OCI-LY1 (cell line): ENCODE measurements around the gene ERGIC1.

Experiments
- H2AFZ ChIP-seq: fragments of 200-600 bp; sonication (generic), shearing (Covaris generic); 2 replicates; pipeline ENCODE4 v1.6.0; 2014; ENCODE audit warnings: antibody characterized with exemption, mild to moderate bottlenecking, low read length
- H3F3A ChIP-seq: fragments of 200-600 bp; sonication (generic), shearing (Covaris generic); 2 replicates; pipeline ENCODE4 v1.6.0; 2014; ENCODE audit warnings: mild to moderate bottlenecking, antibody characterized with exemption, low read length, moderate library complexity; ENCODE audit not compliant: insufficient read depth
- H3K27ac ChIP-seq: fragments of 200-600 bp; sonication (generic); 2 replicates; pipeline ENCODE4 v1.5.1; 2014; ENCODE audit warnings: low read length, mixed run types, mild to moderate bottlenecking, low read depth; ENCODE audit not compliant: poor library complexity, severe bottlenecking
- H3K27me3 ChIP-seq: fragments of 200-600 bp; sonication (generic); 2 replicates; pipeline ENCODE4 v1.6.0; 2014; ENCODE audit warnings: antibody characterized with exemption, mild to moderate bottlenecking, low read length, moderate library complexity; ENCODE audit not compliant: insufficient read depth
- H3K36me3 ChIP-seq: fragments of 200-600 bp; sonication (generic); 2 replicates; pipeline ENCODE4 v1.6.1; 2014; ENCODE audit warnings: mild to moderate bottlenecking, antibody characterized with exemption, low read length, moderate library complexity, mixed read lengths; ENCODE audit not compliant: insufficient read depth
- H3K4me1 ChIP-seq: fragments of 200-600 bp; sonication (generic); 2 replicates; pipeline ENCODE4 v1.5.1; 2014; ENCODE audit warnings: mild to moderate bottlenecking, low read length, moderate library complexity; ENCODE audit not compliant: insufficient read depth, severe bottlenecking
- H3K4me2 ChIP-seq: fragments of 200-600 bp; sonication (generic), shearing (Covaris generic); 2 replicates; pipeline ENCODE4 v1.6.1; 2014; ENCODE audit warnings: low read length
- H3K4me3 ChIP-seq: fragments of 200-600 bp; sonication (generic); 2 replicates; pipeline ENCODE4 v1.5.1; 2014; ENCODE audit warnings: low read length, low read depth, mild to moderate bottlenecking, mixed read lengths; ENCODE audit not compliant: poor library complexity, severe bottlenecking
- H3K79me2 ChIP-seq: fragments of 200-600 bp; shearing (Covaris generic); 2 replicates; pipeline ENCODE4 v1.6.1; 2016; ENCODE audit warnings: mixed run types, low read length, mixed read lengths; ENCODE audit not compliant: insufficient read depth
- H3K9ac ChIP-seq: fragments of 200-600 bp; sonication (generic), shearing (Covaris generic); 2 replicates; pipeline ENCODE4 v1.6.1; 2014; ENCODE audit warnings: mild to moderate bottlenecking, low read length, mixed read lengths
- H3K9me2 ChIP-seq: fragments of 200-600 bp; sonication (generic), shearing (Covaris generic); 2 replicates; pipeline ENCODE4 v1.6.1; 2014; ENCODE audit warnings: low read depth, mild to moderate bottlenecking, low read length, mixed read lengths
- H3K9me3 ChIP-seq: fragments of 200-600 bp; shearing (Covaris generic); 2 replicates; pipeline ENCODE4 v1.6.1; 2014; ENCODE audit warnings: low read length, mixed read lengths
- H4K20me1 ChIP-seq: fragments of 200-600 bp; sonication (generic), shearing (Covaris generic); 2 replicates; pipeline ENCODE4 v1.6.0; 2016; ENCODE audit warnings: mild to moderate bottlenecking, low read length; ENCODE audit not compliant: insufficient read depth
- CTCF ChIP-seq: fragments of 200-600 bp; sonication (generic), shearing (Covaris generic); IDR thresholded peaks from 2 replicates; pipeline ENCODE4 v1.5.1; 2017; ENCODE audit warnings: mild to moderate bottlenecking, antibody characterized with exemption, low read length, moderate library complexity, mixed read lengths
- EZH2 ChIP-seq: fragments of 200-600 bp; sonication (generic), shearing (Covaris generic); IDR thresholded peaks from 2 replicates; pipeline ENCODE4 v1.8.0; 2017; ENCODE audit warnings: borderline replicate concordance, mixed run types, mild to moderate bottlenecking, antibody characterized with exemption, low read length, moderate library complexity, mixed read lengths

Gene ERGIC1

GRCh38 chr5:172926008-172926523, 92.0 kb downstream of the ERGIC1 start:
- Histone ChIP-seq H3K9me2 (no peaks in the 10 kb centered on the region), H3K4me1 (no peaks in the 10 kb centered on the region), H3K27me3 (no peaks in the 10 kb centered on the region), H3K27ac (no peak overlapping the region), H3K4me2 (no peak overlapping the region), H3K9me3 (no peaks in the 10 kb centered on the region), H3K9ac (no peak overlapping the region), H2AFZ (no peak overlapping the region), H3K36me3 (peaks cover 24% of the 10 kb centered on the region; the same call in 1 of the 2 replicates), H4K20me1 (no peaks in the 10 kb centered on the region), H3F3A (no peaks in the 10 kb centered on the region), H3K79me2 (no peaks in the 10 kb centered on the region), H3K4me3 (no peak overlapping the region)
- no peak for TF ChIP-seq EZH2
- no peak for TF ChIP-seq CTCF

GRCh38 chr5:172926796-172927195, 92.7 kb downstream of the ERGIC1 start:
- Histone ChIP-seq H3K4me1 (no peaks in the 10 kb centered on the region), H3K27ac (no peak overlapping the region), H3K4me3 (no peak overlapping the region), H3K4me2 (no peak overlapping the region), H2AFZ (no peak overlapping the region), H4K20me1 (no peaks in the 10 kb centered on the region), H3K9me2 (no peaks in the 10 kb centered on the region), H3K36me3 (peaks cover 19% of the 10 kb centered on the region; the same call in 1 of the 2 replicates), H3K9me3 (no peaks in the 10 kb centered on the region), H3K79me2 (no peaks in the 10 kb centered on the region), H3F3A (no peaks in the 10 kb centered on the region), H3K27me3 (no peaks in the 10 kb centered on the region), H3K9ac (no peak overlapping the region)
- TF ChIP-seq CTCF (no peak), EZH2 (no peak)

- no peaks in the 10 kb centered on the region for H3K4me1 ChIP-seq
- no peak overlapping the region for H3K4me2 ChIP-seq
- H2AFZ ChIP-seq = no peak overlapping the region
- H3F3A ChIP-seq = no peaks in the 10 kb centered on the region
- no peaks in the 10 kb centered on the region for H3K27me3 ChIP-seq
- no peaks in the 10 kb centered on the region for H3K9me3 ChIP-seq
- no peak overlapping the region for H3K4me3 ChIP-seq
- no peaks in the 10 kb centered on the region for H3K9me2 ChIP-seq
- peaks cover 17% of the 10 kb centered on the region; the same call in 1 of the 2 replicates for H3K36me3 ChIP-seq
- no peak for TF ChIP-seq CTCF
- TF ChIP-seq EZH2 = no peak
- H4K20me1 ChIP-seq = no peaks in the 10 kb centered on the region
- H3K27ac ChIP-seq = no peak overlapping the region
- H3K9ac ChIP-seq = no peak overlapping the region
- H3K79me2 ChIP-seq = no peaks in the 10 kb centered on the region
These were observed 95.4 kb downstream of the ERGIC1 start for GRCh38 chr5:172929371-172929838.
